ENCODE results near the gene RALA. TPM values are rescaled to one million over a fixed set of nuclear protein-coding genes. Genes with fewer than 3 reads are reported as not detected.

Gene RALA
- total and polyA plus RNA-seq, 2 of the 13 experiments (the other 11 are each of a cell fraction or from before 2014, with no cell fraction given) = 11.8 to 19.5 TPM

DNA sequence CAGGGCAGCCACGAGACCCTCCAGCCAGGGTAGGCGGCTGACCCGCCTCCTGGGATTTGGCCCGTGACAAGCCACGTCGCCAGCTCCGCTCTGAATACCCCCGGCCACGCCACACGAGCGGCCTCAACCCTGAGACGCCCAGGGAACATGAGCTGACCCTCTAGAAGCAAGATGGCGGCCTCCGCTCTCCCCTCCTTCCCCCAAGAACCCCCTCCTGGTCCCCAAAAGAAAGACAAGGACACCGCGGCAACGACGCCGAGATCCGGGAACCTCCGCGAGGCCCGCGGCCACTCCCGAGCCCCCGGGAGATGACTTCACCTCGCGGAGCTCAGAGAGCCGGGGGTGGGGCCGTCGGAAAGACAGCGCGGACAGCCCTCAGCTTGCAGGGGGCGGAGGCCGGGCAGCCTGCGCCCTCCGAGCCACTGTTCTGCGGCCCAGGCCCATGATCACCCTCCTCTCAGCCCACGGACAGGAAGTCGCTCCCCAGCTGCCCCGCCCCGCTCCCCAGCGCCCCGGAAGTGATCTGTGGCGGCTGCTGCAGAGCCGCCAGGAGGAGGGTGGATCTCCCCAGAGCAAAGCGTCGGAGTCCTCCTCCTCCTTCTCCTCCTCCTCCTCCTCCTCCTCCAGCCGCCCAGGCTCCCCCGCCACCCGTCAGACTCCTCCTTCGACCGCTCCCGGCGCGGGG lies at the start of gene RALA (continued):
- TF ChIP-seq, protein P1, sequence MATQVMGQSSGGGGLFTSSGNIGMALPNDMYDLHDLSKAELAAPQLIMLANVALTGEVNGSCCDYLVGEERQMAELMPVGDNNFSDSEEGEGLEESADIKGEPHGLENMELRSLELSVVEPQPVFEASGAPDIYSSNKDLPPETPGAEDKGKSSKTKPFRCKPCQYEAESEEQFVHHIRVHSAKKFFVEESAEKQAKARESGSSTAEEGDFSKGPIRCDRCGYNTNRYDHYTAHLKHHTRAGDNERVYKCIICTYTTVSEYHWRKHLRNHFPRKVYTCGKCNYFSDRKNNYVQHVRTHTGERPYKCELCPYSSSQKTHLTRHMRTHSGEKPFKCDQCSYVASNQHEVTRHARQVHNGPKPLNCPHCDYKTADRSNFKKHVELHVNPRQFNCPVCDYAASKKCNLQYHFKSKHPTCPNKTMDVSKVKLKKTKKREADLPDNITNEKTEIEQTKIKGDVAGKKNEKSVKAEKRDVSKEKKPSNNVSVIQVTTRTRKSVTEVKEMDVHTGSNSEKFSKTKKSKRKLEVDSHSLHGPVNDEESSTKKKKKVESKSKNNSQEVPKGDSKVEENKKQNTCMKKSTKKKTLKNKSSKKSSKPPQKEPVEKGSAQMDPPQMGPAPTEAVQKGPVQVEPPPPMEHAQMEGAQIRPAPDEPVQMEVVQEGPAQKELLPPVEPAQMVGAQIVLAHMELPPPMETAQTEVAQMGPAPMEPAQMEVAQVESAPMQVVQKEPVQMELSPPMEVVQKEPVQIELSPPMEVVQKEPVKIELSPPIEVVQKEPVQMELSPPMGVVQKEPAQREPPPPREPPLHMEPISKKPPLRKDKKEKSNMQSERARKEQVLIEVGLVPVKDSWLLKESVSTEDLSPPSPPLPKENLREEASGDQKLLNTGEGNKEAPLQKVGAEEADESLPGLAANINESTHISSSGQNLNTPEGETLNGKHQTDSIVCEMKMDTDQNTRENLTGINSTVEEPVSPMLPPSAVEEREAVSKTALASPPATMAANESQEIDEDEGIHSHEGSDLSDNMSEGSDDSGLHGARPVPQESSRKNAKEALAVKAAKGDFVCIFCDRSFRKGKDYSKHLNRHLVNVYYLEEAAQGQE (IDR thresholded peaks at IDR 0.05; ENCODE audit: borderline replicate concordance in 1 of 2, low read depth in 1 of 2, low read length in 2 of 2) = peak in 1 of 2 experiments; percentile 55; a peak in 1 of 4 replicates
- no peak for TF ChIP-seq POLR2AphosphoS2 (IDR thresholded peaks at IDR 0.05; ENCODE audit: low read depth, low read length)
- TF ChIP-seq ZNF670 (CRISPR knock-in tag; IDR thresholded peaks at IDR 0.05; ENCODE audit: borderline replicate concordance) = no peak
- peak; percentile 25; the same call in 1 of the 2 replicates for TF ChIP-seq ZNF329 (CRISPR knock-in tag; IDR thresholded peaks at IDR 0.05; ENCODE audit: low read depth)
- 0 out of 2 replicates have a peak, but pooled peaks have one; percentile 58 for TF ChIP-seq ZNF317 (CRISPR knock-in tag; IDR thresholded peaks at IDR 0.05)
- TF ChIP-seq ZNF557 (CRISPR knock-in tag; IDR thresholded peaks at IDR 0.05) = no peak
- TF ChIP-seq, protein P2, sequence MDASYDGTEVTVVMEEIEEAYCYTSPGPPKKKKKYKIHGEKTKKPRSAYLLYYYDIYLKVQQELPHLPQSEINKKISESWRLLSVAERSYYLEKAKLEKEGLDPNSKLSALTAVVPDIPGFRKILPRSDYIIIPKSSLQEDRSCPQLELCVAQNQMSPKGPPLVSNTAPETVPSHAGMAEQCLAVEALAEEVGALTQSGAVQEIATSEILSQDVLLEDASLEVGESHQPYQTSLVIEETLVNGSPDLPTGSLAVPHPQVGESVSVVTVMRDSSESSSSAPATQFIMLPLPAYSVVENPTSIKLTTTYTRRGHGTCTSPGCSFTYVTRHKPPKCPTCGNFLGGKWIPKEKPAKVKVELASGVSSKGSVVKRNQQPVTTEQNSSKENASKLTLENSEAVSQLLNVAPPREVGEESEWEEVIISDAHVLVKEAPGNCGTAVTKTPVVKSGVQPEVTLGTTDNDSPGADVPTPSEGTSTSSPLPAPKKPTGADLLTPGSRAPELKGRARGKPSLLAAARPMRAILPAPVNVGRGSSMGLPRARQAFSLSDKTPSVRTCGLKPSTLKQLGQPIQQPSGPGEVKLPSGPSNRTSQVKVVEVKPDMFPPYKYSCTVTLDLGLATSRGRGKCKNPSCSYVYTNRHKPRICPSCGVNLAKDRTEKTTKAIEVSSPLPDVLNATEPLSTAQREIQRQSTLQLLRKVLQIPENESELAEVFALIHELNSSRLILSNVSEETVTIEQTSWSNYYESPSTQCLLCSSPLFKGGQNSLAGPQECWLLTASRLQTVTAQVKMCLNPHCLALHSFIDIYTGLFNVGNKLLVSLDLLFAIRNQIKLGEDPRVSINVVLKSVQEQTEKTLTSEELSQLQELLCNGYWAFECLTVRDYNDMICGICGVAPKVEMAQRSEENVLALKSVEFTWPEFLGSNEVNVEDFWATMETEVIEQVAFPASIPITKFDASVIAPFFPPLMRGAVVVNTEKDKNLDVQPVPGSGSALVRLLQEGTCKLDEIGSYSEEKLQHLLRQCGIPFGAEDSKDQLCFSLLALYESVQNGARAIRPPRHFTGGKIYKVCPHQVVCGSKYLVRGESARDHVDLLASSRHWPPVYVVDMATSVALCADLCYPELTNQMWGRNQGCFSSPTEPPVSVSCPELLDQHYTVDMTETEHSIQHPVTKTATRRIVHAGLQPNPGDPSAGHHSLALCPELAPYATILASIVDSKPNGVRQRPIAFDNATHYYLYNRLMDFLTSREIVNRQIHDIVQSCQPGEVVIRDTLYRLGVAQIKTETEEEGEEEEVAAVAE (CRISPR knock-in tag; IDR thresholded peaks at IDR 0.05; ENCODE audit: borderline replicate concordance) = no peak; the same call in 1 of the 2 replicates
- TF ChIP-seq CCAR2 (optimal IDR thresholded peaks at IDR 0.05; ENCODE audit: low read depth, low read length) = no peak
- no peak for TF ChIP-seq HNRNPL (IDR thresholded peaks at IDR 0.05; ENCODE audit: low read depth, low read length)
- TF ChIP-seq PITX1 (CRISPR knock-in tag; IDR thresholded peaks at IDR 0.05) = no peak
- peak; percentile 66 for TF ChIP-seq BORCS8-MEF2B (CRISPR knock-in tag; IDR thresholded peaks at IDR 0.05)
- TF ChIP-seq, protein P3, sequence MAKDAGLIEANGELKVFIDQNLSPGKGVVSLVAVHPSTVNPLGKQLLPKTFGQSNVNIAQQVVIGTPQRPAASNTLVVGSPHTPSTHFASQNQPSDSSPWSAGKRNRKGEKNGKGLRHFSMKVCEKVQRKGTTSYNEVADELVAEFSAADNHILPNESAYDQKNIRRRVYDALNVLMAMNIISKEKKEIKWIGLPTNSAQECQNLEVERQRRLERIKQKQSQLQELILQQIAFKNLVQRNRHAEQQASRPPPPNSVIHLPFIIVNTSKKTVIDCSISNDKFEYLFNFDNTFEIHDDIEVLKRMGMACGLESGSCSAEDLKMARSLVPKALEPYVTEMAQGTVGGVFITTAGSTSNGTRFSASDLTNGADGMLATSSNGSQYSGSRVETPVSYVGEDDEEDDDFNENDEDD (CRISPR knock-in tag; IDR thresholded peaks at IDR 0.05; ENCODE audit: borderline replicate concordance) = no peak
- TF ChIP-seq, protein P4, sequence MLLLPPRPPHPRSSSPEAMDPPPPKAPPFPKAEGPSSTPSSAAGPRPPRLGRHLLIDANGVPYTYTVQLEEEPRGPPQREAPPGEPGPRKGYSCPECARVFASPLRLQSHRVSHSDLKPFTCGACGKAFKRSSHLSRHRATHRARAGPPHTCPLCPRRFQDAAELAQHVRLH (CRISPR knock-in tag; IDR thresholded peaks at IDR 0.05; ENCODE audit: borderline replicate concordance, low read depth) = peak; percentile 72; the same call in 1 of the 2 replicates
- TF ChIP-seq GATAD1 (CRISPR knock-in tag; IDR thresholded peaks at IDR 0.05) = peak; percentile 77
- no peak; the same call in 1 of the 2 replicates for TF ChIP-seq ZNF331 (CRISPR knock-in tag; IDR thresholded peaks at IDR 0.05)
- TF ChIP-seq RFXANK (CRISPR knock-in tag; IDR thresholded peaks at IDR 0.05) = no peak
- TF ChIP-seq SIX4 (CRISPR knock-in tag; IDR thresholded peaks at IDR 0.05) = no peak
- 0 out of 2 replicates have a peak, but pooled peaks have one; percentile 46 for TF ChIP-seq WIZ (CRISPR knock-in tag; IDR thresholded peaks at IDR 0.05)
